ENCODE results near the gene TM9SF4.

DNA sequence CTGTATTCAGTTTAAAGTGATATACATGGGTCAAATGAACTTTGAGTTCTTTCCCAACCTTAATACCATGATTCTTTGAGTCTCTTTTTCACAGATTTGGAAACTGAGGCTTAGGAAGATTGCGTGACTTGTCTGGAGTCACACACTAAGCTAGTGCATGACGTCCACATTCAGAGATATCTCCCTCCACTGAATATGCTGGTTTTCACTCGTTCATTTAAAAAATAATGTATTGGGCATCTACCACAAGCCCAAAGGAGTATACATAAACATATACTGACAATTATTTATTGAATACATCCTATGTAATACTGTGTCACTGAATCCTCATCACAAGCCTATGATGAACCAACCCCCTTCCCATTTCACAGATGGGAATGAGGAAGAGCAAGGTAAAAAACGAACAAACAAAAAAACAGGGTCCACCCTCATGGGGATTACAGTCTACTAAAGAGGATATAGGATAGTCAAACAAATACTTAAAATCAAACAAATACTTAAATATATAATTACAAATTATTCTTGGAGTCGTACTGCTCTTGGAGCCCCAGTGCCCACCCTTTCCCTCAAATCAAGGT is 611 bp upstream of the TM9SF4 start:
- TF ChIP-seq, protein P1, sequence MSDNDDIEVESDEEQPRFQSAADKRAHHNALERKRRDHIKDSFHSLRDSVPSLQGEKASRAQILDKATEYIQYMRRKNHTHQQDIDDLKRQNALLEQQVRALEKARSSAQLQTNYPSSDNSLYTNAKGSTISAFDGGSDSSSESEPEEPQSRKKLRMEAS (IDR thresholded peaks at IDR 0.05), result no peak
- TF ChIP-seq GTF2F1 (IDR thresholded peaks at IDR 0.05; ENCODE audit: borderline replicate concordance, low read depth, low read length), result no peak
- no peak for TF ChIP-seq POLR2A (IDR thresholded peaks at IDR 0.05; ENCODE audit: control extremely low read depth in 1 of 2, low read depth in 2 of 2, low read length in 2 of 2)

Measured in H1 (cell line).